Osteocyte (in vitro differentiated cells): ENCODE data around the gene ACOX3. TPM values are rescaled to one million over a fixed set of nuclear protein-coding genes. Genes with fewer than 3 reads are reported as not detected.

ENCODE experiments used
- DNase-seq: peaks from one replicate; pipeline ENCODE4 v3.0.0; 2021; ENCODE audit warnings: mixed read lengths; ENCODE audit not compliant: unreplicated experiment; ENCODE audit errors: extremely low spot score
- H3K27ac Mint-ChIP-seq: one replicate; pipeline ENCODE4 v1.8.0; 2021; ENCODE audit warnings: mild to moderate bottlenecking, mixed read lengths; ENCODE audit not compliant: unreplicated experiment
- H3K27me3 Mint-ChIP-seq: one replicate; pipeline ENCODE4 v1.8.0; 2021; ENCODE audit warnings: mixed read lengths; ENCODE audit not compliant: unreplicated experiment
- H3K36me3 Mint-ChIP-seq: one replicate; pipeline ENCODE4 v1.8.0; 2021; ENCODE audit warnings: mixed read lengths; ENCODE audit not compliant: unreplicated experiment
- H3K4me1 Mint-ChIP-seq: one replicate; pipeline ENCODE4 v1.8.0; 2021; ENCODE audit warnings: mixed read lengths; ENCODE audit not compliant: unreplicated experiment
- H3K4me3 Mint-ChIP-seq: one replicate; pipeline ENCODE4 v1.8.0; 2021; ENCODE audit warnings: mild to moderate bottlenecking, moderate library complexity, mixed read lengths; ENCODE audit not compliant: unreplicated experiment
- H3K9me3 Mint-ChIP-seq: one replicate; pipeline ENCODE4 v1.8.0; 2021; ENCODE audit warnings: mixed read lengths; ENCODE audit not compliant: unreplicated experiment
- CTCF ChIP-seq: fragments of 200-600 bp; sonication (generic); IDR thresholded peaks from 2 replicates; pipeline ENCODE4 v1.5.0; 2021; ENCODE audit warnings: antibody characterized with exemption, mild to moderate bottlenecking, moderate library complexity
- total RNA-seq: library from RNA; stranded (reverse); gene quantifications from 2 replicates; pipeline ENCODE4 v1.2.1, GENCODE V29; 2021

The ACOX3 gene
- total RNA-seq, 1 donor from 2014 or later, result 25.2 TPM

- H3K4me1 Mint-ChIP-seq, result peaks cover 17% of the 10 kb centered on the region
- H3K36me3 Mint-ChIP-seq, result peaks cover 3% of the 10 kb centered on the region
- H3K27me3 Mint-ChIP-seq, result no peaks in the 10 kb centered on the region
- no peak for DNase-seq
- TF ChIP-seq CTCF, result no peak
- H3K9me3 Mint-ChIP-seq, result no peaks in the 10 kb centered on the region
- no peak overlapping the region for H3K27ac Mint-ChIP-seq
- H3K4me3 Mint-ChIP-seq, result no peak overlapping the region
Measured at GRCh38 chr4:8431553-8431952, 9.0 kb downstream of the ACOX3 start.

DNA sequence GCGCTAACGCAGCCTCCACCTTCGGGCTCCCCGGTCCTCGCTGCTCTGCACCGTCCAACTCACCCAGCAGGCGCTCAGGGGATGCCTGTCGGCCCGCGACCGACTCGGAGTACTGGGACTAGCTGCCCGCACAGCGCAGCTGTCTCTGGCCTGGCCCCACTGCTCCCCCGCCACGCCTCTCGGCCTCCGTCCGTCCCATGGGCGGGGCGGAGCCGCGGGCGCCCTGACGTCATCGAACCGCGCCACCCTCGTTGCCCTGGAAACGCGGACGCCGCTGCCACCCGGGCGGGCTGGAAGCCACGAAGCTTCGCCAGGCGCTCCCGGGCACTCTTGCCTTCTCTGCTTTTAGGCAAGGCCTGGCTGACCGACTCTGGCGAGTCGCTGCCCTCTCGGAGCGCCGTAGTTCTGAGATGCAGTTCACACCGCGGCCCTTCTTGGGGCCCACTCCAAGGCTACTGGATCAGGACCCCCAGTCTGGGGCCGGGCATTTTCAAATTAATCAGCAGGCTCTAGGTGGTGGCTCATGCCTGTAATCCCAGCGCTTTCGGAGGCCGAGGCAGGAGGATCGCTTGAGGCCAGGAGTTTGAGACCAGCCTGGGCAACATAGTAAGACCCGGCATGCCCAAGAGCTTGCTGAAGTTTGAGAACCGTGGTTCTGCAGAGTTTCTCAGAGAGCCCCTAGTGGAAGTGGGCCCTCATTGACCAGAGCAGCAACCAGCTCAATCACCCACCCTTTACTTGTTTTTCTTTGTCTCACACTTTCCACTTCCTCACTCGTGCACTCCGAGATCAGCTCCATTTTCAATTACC, 12.0 kb downstream of the ACOX3 start:
- TF ChIP-seq CTCF, result peak; percentile 58
- H3K27me3 Mint-ChIP-seq, result no peaks in the 10 kb centered on the region
- peaks cover 18% of the 10 kb centered on the region for H3K4me1 Mint-ChIP-seq
- H3K4me3 Mint-ChIP-seq, result peak overlapping the region; percentile 96
- H3K36me3 Mint-ChIP-seq, result peaks cover 4% of the 10 kb centered on the region
- DNase-seq, result peak; percentile 98
- H3K9me3 Mint-ChIP-seq, result no peaks in the 10 kb centered on the region
- peak overlapping the region; percentile 88 for H3K27ac Mint-ChIP-seq

GRCh38 chr4:8427761-8428287, 12.7 kb downstream of the ACOX3 start:
- H3K4me3 Mint-ChIP-seq, result peak overlapping the region; percentile 96

GRCh38 chr4:8427262-8427661, 13.3 kb downstream of the ACOX3 start:
- Mint-ChIP-seq H3K4me3 (peak overlapping the region; percentile 96), H3K27ac (no peak overlapping the region), H3K4me1 (peaks cover 18% of the 10 kb centered on the region), H3K9me3 (no peaks in the 10 kb centered on the region), H3K27me3 (no peaks in the 10 kb centered on the region), H3K36me3 (peaks cover 4% of the 10 kb centered on the region)
- no peak for DNase-seq
- no peak for TF ChIP-seq CTCF

More at GRCh38 chr4:8427761-8428287, 12.7 kb downstream of the ACOX3 start:
- Mint-ChIP-seq H3K27me3 (no peaks in the 10 kb centered on the region), H3K9me3 (no peaks in the 10 kb centered on the region), H3K4me1 (peaks cover 18% of the 10 kb centered on the region), H3K27ac (peak overlapping the region; percentile 88), H3K36me3 (peaks cover 4% of the 10 kb centered on the region)
- DNase-seq, result no peak
- TF ChIP-seq CTCF, result no peak

DNA sequence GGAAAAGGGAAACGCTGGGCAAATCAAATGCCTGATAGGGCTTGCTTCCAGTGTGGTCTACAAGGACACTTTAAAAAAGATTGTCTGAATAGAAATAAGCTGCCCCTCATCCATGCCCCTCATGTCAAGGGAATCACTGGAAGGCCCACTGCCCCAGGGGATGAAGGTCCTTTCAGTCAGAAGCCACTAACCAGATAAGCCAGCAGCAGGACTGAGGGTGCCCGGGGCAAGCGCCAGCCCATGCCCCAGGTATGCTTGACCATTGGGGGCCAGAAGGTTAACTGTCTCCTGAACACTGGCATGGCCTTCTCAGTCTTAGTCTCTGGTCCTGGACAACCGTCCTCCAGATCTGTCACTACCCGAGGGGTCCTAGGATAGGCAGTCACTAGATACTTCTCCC, 17.7 kb downstream of the ACOX3 start:
- no peaks in the 10 kb centered on the region for H3K9me3 Mint-ChIP-seq
- no peak overlapping the region for H3K27ac Mint-ChIP-seq
- TF ChIP-seq CTCF, result no peak
- no peaks in the 10 kb centered on the region for H3K27me3 Mint-ChIP-seq
- H3K4me1 Mint-ChIP-seq, result peaks cover 12% of the 10 kb centered on the region
- no peak overlapping the region for H3K4me3 Mint-ChIP-seq
- H3K36me3 Mint-ChIP-seq, result peaks cover 10% of the 10 kb centered on the region
- no peak for DNase-seq
